ENCODE results near the gene XPA. TPM values are rescaled to one million over a fixed set of nuclear protein-coding genes. Genes with fewer than 3 reads are reported as not detected.

The XPA gene
- total RNA-seq, 1 experiment from 2014 or later, result 3.0 TPM

GRCh38 chr9:97665742-97666141 is 31.4 kb downstream of the XPA start (continued):
- TF ChIP-seq ZNF512 (CRISPR knock-in tag; IDR thresholded peaks at IDR 0.05; ENCODE audit: borderline replicate concordance), result no peak
- TF ChIP-seq ATF3 (CRISPR knock-in tag; conservative IDR thresholded peaks at IDR 0.05), result no peak
- no peak for TF ChIP-seq MAX (CRISPR knock-in tag; IDR thresholded peaks at IDR 0.05)
- no peak for TF ChIP-seq ATF1 (CRISPR knock-in tag; IDR thresholded peaks at IDR 0.05)

- ChIA-PET CTCF (no interaction called here), POLR2A (no interaction called here)
- H3K9me3 Mint-ChIP-seq, result no peaks in the 10 kb centered on the region
- TF ChIP-seq TEAD4 (CRISPR knock-in tag; IDR thresholded peaks at IDR 0.05), result no peak
- TF ChIP-seq ZNF512 (CRISPR knock-in tag; IDR thresholded peaks at IDR 0.05; ENCODE audit: borderline replicate concordance), result no peak
- no peak for TF ChIP-seq ZNF232 (CRISPR knock-in tag; IDR thresholded peaks at IDR 0.05)
- TF ChIP-seq ZNF532 (CRISPR knock-in tag; IDR thresholded peaks at IDR 0.05; ENCODE audit: borderline replicate concordance), result no peak
- no peak for TF ChIP-seq NFATC4 (CRISPR knock-in tag; IDR thresholded peaks at IDR 0.05)
- TF ChIP-seq ZNF425 (CRISPR knock-in tag; conservative IDR thresholded peaks at IDR 0.05), result no peak
- no peak for TF ChIP-seq TCF7 (CRISPR knock-in tag; IDR thresholded peaks at IDR 0.05; ENCODE audit: low read depth)
- TF ChIP-seq GTF2I (CRISPR knock-in tag; conservative IDR thresholded peaks at IDR 0.05), result no peak
- TF ChIP-seq ATF6 (CRISPR knock-in tag; IDR thresholded peaks at IDR 0.05), result no peak
- no peak for TF ChIP-seq SP1 (CRISPR knock-in tag; conservative IDR thresholded peaks at IDR 0.05)
- no peak for TF ChIP-seq ELF4 (CRISPR knock-in tag; IDR thresholded peaks at IDR 0.05; ENCODE audit: low read depth)
- TF ChIP-seq NR3C1 (CRISPR knock-in tag; conservative IDR thresholded peaks at IDR 0.05; ENCODE audit: low read depth), result no peak
- no peak for TF ChIP-seq USF1 (CRISPR knock-in tag; IDR thresholded peaks at IDR 0.05)
- TF ChIP-seq ETV6 (CRISPR knock-in tag; IDR thresholded peaks at IDR 0.05), result no peak
- no peak for TF ChIP-seq MAX (CRISPR knock-in tag; IDR thresholded peaks at IDR 0.05)
- no peak for TF ChIP-seq ZNF671 (CRISPR knock-in tag; IDR thresholded peaks at IDR 0.05)
- TF ChIP-seq ZNF219 (CRISPR knock-in tag; IDR thresholded peaks at IDR 0.05; ENCODE audit: borderline replicate concordance), result no peak
- peaks cover 79% of the 10 kb centered on the region for H3K36me3 Mint-ChIP-seq
- no peaks in the 10 kb centered on the region for H3K4me1 Mint-ChIP-seq
- no peak overlapping the region for H3K4me3 Mint-ChIP-seq
- H3K27ac Mint-ChIP-seq, result no peak overlapping the region
- DNase-seq (ENCODE audit: low spot score) (no peak), ATAC-seq (no peak)
- H3K27me3 Mint-ChIP-seq (ENCODE audit: low read depth), result no peaks in the 10 kb centered on the region
Observed at GRCh38 chr9:97660847-97661246, 36.3 kb downstream of the XPA start.

All from WTC11 (cell line).